Measurements from ENCODE around the gene MYO5B.

GRCh38 chr18:49813069-49813318, 382.0 kb downstream of the MYO5B start:
- TF ChIP-seq REST (IDR thresholded peaks at IDR 0.05; ENCODE audit: low read depth) = no peak
- TF ChIP-seq CTCF (IDR thresholded peaks at IDR 0.05 in 2 of 3, conservative IDR thresholded peaks at IDR 0.05 in 1 of 3; ENCODE audit: borderline replicate concordance in 1 of 3, insufficient read depth in 1 of 3, low read depth in 2 of 3, low read length in 2 of 3) = no peak
- TF ChIP-seq ELF1 (IDR thresholded peaks at IDR 0.05; ENCODE audit: borderline replicate concordance, low read depth) = no peak
- no peak for TF ChIP-seq POLR2A (IDR thresholded peaks at IDR 0.05; ENCODE audit: borderline replicate concordance, extremely low read depth, insufficient read depth, insufficient read length)
- no peak for TF ChIP-seq SIN3A (IDR thresholded peaks at IDR 0.05; ENCODE audit: low read depth)
- no peak for TF ChIP-seq EZH2 (IDR thresholded peaks at IDR 0.05)
- no peak for TF ChIP-seq MAX (IDR thresholded peaks at IDR 0.05)
